Glutamatergic neuron (in vitro differentiated cells): ENCODE measurements around the gene CACNG1. TPM values are rescaled to one million over a fixed set of nuclear protein-coding genes. Genes with fewer than 3 reads are reported as not detected.

ENCODE experiments used
- DNase-seq: peaks from one replicate; pipeline ENCODE4 v3.0.0; 2022
- H3K27ac Mint-ChIP-seq: one replicate; pipeline ENCODE4 v1.8.0; 2020; ENCODE audit warnings: mild to moderate bottlenecking, mixed read lengths, inconsistent platforms; ENCODE audit not compliant: unreplicated experiment
- H3K27me3 Mint-ChIP-seq: one replicate; pipeline ENCODE4 v1.8.0; 2020; ENCODE audit warnings: mild to moderate bottlenecking, moderate library complexity, mixed read lengths, inconsistent platforms; ENCODE audit not compliant: unreplicated experiment
- H3K36me3 Mint-ChIP-seq: one replicate; pipeline ENCODE4 v1.8.0; 2020; ENCODE audit warnings: mild to moderate bottlenecking, mixed read lengths, inconsistent platforms; ENCODE audit not compliant: unreplicated experiment
- H3K4me1 Mint-ChIP-seq: one replicate; pipeline ENCODE4 v1.8.0; 2020; ENCODE audit warnings: mild to moderate bottlenecking, low read depth, mixed read lengths, inconsistent platforms; ENCODE audit not compliant: unreplicated experiment
- H3K4me3 Mint-ChIP-seq: one replicate; pipeline ENCODE4 v1.8.0; 2020; ENCODE audit warnings: mild to moderate bottlenecking, mixed read lengths, inconsistent platforms; ENCODE audit not compliant: unreplicated experiment
- H3K9me3 Mint-ChIP-seq: one replicate; pipeline ENCODE4 v1.8.0; 2020; ENCODE audit warnings: mild to moderate bottlenecking, moderate library complexity, mixed read lengths, inconsistent platforms; ENCODE audit not compliant: unreplicated experiment
- CTCF ChIP-seq: fragments of 200-600 bp; sonication (generic); IDR thresholded peaks from one replicate; pipeline ENCODE4 v1.5.0; 2021; ENCODE audit not compliant: partially characterized antibody, unreplicated experiment
- total RNA-seq: library from RNA; stranded (reverse); fragmentation: NEBNext Ultra II Directional; extraction: Animal tissue kit (Norgen Biotek cat#: 25700); gene quantifications from one replicate; pipeline ENCODE4 v1.2.1, GENCODE V29; 2021; ENCODE audit not compliant: unreplicated experiment

CACNG1 gene
- total RNA-seq, 1 donor from 2014 or later: not detected

GRCh38 chr17:67066717-67067116, 22.4 kb downstream of the CACNG1 start:
- H3K27ac Mint-ChIP-seq: no peak overlapping the region
- peaks cover 23% of the 10 kb centered on the region for H3K4me1 Mint-ChIP-seq
- no peaks in the 10 kb centered on the region for H3K27me3 Mint-ChIP-seq
- peaks cover 10% of the 10 kb centered on the region for H3K36me3 Mint-ChIP-seq
- no peak for TF ChIP-seq CTCF
- peaks cover 3% of the 10 kb centered on the region for H3K9me3 Mint-ChIP-seq
- H3K4me3 Mint-ChIP-seq: no peak overlapping the region
- DNase-seq: no peak

- Mint-ChIP-seq H3K4me3 (peak overlapping the region; percentile 16), H3K4me1 (peaks cover 23% of the 10 kb centered on the region), H3K36me3 (peaks cover 6% of the 10 kb centered on the region), H3K27ac (peak overlapping the region; percentile 59), H3K9me3 (peaks cover 3% of the 10 kb centered on the region), H3K27me3 (no peaks in the 10 kb centered on the region)
- no peak for DNase-seq
- TF ChIP-seq CTCF: no peak
Observed at GRCh38 chr17:67067571-67068482, 23.5 kb downstream of the CACNG1 start.

- peak overlapping the region; percentile 41 for H3K27ac Mint-ChIP-seq
- TF ChIP-seq CTCF: no peak
- peak overlapping the region; percentile 63 for H3K4me3 Mint-ChIP-seq
- no peak for DNase-seq
- H3K4me1 Mint-ChIP-seq: peaks cover 23% of the 10 kb centered on the region
- no peaks in the 10 kb centered on the region for H3K27me3 Mint-ChIP-seq
- H3K36me3 Mint-ChIP-seq: no peaks in the 10 kb centered on the region
- H3K9me3 Mint-ChIP-seq: peaks cover 3% of the 10 kb centered on the region
Observed at GRCh38 chr17:67068999-67069398, 24.6 kb downstream of the CACNG1 start.

GRCh38 chr17:67069603-67070136, 25.3 kb downstream of the CACNG1 start:
- TF ChIP-seq CTCF: no peak
- no peak for DNase-seq
- Mint-ChIP-seq H3K4me3 (no peak overlapping the region), H3K4me1 (peaks cover 23% of the 10 kb centered on the region), H3K36me3 (no peaks in the 10 kb centered on the region), H3K9me3 (peaks cover 3% of the 10 kb centered on the region), H3K27me3 (no peaks in the 10 kb centered on the region), H3K27ac (no peak overlapping the region)

- no peak overlapping the region for H3K4me3 Mint-ChIP-seq
- no peaks in the 10 kb centered on the region for H3K27me3 Mint-ChIP-seq
- H3K4me1 Mint-ChIP-seq: peaks cover 23% of the 10 kb centered on the region
- H3K36me3 Mint-ChIP-seq: no peaks in the 10 kb centered on the region
- no peak overlapping the region for H3K27ac Mint-ChIP-seq
- DNase-seq: no peak
- H3K9me3 Mint-ChIP-seq: peaks cover 3% of the 10 kb centered on the region
- TF ChIP-seq CTCF: no peak
Observed at GRCh38 chr17:67071595-67071994, 27.2 kb downstream of the CACNG1 start.
